ENCODE measurements around the gene AHCTF1. TPM values are rescaled to one million over a fixed set of nuclear protein-coding genes. Genes with fewer than 3 reads are reported as not detected.

The AHCTF1 gene
- total RNA-seq, 1 experiment from 2014 or later, result 44.3 TPM

- no peak overlapping the region for H3K14ac ChIP-seq (ENCODE audit: insufficient read depth, low read length)
- no peaks in the 10 kb centered on the region for H4K20me1 ChIP-seq (ENCODE audit: control insufficient read depth, insufficient read depth, insufficient read length)
- H3K9ac ChIP-seq (ENCODE audit: extremely low read depth, insufficient read length, low read length), result no peak overlapping the region
- H2BK120ac ChIP-seq (ENCODE audit: low read depth, low read length, poor library complexity, severe bottlenecking), result no peak overlapping the region
- no peak overlapping the region for H4K5ac ChIP-seq (ENCODE audit: insufficient read length, low read depth, low read length)
- no peaks in the 10 kb centered on the region for H3K4me1 ChIP-seq (ENCODE audit: insufficient read depth, low read length)
- no CpG with 5 or more reads among the region's 4 CpGs for WGBS (ENCODE audit: extremely low coverage, insufficient read length, low lambda C conversion rate)
- H3K27ac ChIP-seq (ENCODE audit: insufficient read length, low read depth, low read length), result no peak overlapping the region
- Mint-ChIP-seq H3K36me3 (ENCODE audit: insufficient read depth in 1 of 3, low read depth in 3 of 3) (peaks cover 5 to 15% (median 9%) of the 10 kb centered on the region in 3 experiments; a peak in 5 of 7 replicates), H3K27me3 (ENCODE audit: low read depth) (peaks cover 2% of the 10 kb centered on the region; the same call in 1 of the 2 replicates), H3K4me3 (no peak overlapping the region), H3K4me1 (no peaks in the 10 kb centered on the region), H3K9me3 (peaks cover 18 to 23% of the 10 kb centered on the region in 2 experiments), H3K27ac (no peak overlapping the region)
- H3K18ac ChIP-seq (ENCODE audit: insufficient read length, low read depth, low read length), result no peak overlapping the region
- H3K79me1 ChIP-seq (ENCODE audit: insufficient read depth, low read depth, low read length, poor library complexity, severe bottlenecking), result no peaks in the 10 kb centered on the region
- no peak overlapping the region for H2BK5ac ChIP-seq (ENCODE audit: insufficient read length, low read length)
- H2BK15ac ChIP-seq (ENCODE audit: low read depth, low read length), result no peak overlapping the region
- TF ChIP-seq, protein P1, sequence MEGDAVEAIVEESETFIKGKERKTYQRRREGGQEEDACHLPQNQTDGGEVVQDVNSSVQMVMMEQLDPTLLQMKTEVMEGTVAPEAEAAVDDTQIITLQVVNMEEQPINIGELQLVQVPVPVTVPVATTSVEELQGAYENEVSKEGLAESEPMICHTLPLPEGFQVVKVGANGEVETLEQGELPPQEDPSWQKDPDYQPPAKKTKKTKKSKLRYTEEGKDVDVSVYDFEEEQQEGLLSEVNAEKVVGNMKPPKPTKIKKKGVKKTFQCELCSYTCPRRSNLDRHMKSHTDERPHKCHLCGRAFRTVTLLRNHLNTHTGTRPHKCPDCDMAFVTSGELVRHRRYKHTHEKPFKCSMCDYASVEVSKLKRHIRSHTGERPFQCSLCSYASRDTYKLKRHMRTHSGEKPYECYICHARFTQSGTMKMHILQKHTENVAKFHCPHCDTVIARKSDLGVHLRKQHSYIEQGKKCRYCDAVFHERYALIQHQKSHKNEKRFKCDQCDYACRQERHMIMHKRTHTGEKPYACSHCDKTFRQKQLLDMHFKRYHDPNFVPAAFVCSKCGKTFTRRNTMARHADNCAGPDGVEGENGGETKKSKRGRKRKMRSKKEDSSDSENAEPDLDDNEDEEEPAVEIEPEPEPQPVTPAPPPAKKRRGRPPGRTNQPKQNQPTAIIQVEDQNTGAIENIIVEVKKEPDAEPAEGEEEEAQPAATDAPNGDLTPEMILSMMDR (conservative IDR thresholded peaks at IDR 0.05), result no peak
- no peaks in the 10 kb centered on the region for H3K27me3 ChIP-seq (ENCODE audit: insufficient read depth, low read length)
- H2AFZ ChIP-seq (ENCODE audit: low read length), result no peak overlapping the region
- no peaks in the 10 kb centered on the region for H3K79me2 ChIP-seq (ENCODE audit: insufficient read depth, low read length)
- no peak overlapping the region for H4K91ac ChIP-seq (ENCODE audit: insufficient read length, low read depth, low read length)
- H3K23me2 ChIP-seq (ENCODE audit: insufficient read length, low read depth, low read length, poor library complexity, severe bottlenecking), result no peaks in the 10 kb centered on the region
- no peak overlapping the region for H2BK12ac ChIP-seq (ENCODE audit: insufficient read length, low read depth, low read length)
- no peak for DNase-seq
- no peak overlapping the region for H3K4me2 ChIP-seq (ENCODE audit: insufficient read depth, insufficient read length, low read length)
- H2AK5ac ChIP-seq (ENCODE audit: insufficient read length, low read length), result no peak overlapping the region
- no peak overlapping the region for H3T11ph ChIP-seq (ENCODE audit: low read length)
- no peak overlapping the region for H4K8ac ChIP-seq (replicated peaks; ENCODE audit: insufficient read length, low read depth, low read length)
- no peak overlapping the region for H2BK20ac ChIP-seq (ENCODE audit: low read depth, low read length, poor library complexity, severe bottlenecking)
- no peak overlapping the region for H3K23ac ChIP-seq (ENCODE audit: insufficient read length, low read depth, low read length)
- H3K9me3 ChIP-seq (ENCODE audit: control insufficient read depth, low read depth, low read length), result peaks cover 5% of the 10 kb centered on the region
- no peak overlapping the region for H3K4ac ChIP-seq (ENCODE audit: low read depth, low read length)
- no peak overlapping the region for H3K56ac ChIP-seq (ENCODE audit: insufficient read length, low read depth, low read length)
Measured at GRCh38 chr1:246831543-246831942, 100.2 kb downstream of the AHCTF1 start.

All from H9 (cell line).